ENCODE results near the gene PJA2.

- TF ChIP-seq CTCF (IDR thresholded peaks at IDR 0.05; ENCODE audit: low read depth, low read length) (no peak), MYC (IDR thresholded peaks at IDR 0.05; ENCODE audit: low read depth, low read length) (no peak), MAX (IDR thresholded peaks at IDR 0.05; ENCODE audit: low read depth, low read length) (no peak), POLR2A (IDR thresholded peaks at IDR 0.05; ENCODE audit: extremely low read depth, insufficient read length) (no peak)
Measured at GRCh38 chr5:109291090-109291489, 118.7 kb downstream of the PJA2 start.
